Heart right ventricle (tissue), 16 donors: ENCODE results near the gene RC3H1. TPM values are rescaled to one million over a fixed set of nuclear protein-coding genes. Genes with fewer than 3 reads are reported as not detected.

Experiments
- ATAC-seq, 8 donors: fragments of 200-7000 bp; cut with Tn5 transposase; one replicate each; pipeline ENCODE4 v1.9.1; 2020; ENCODE audit warnings: mild to moderate bottlenecking in 8 of 8, moderate library complexity in 8 of 8, moderate number of reproducible peaks in 1 of 8
- DNase-seq, 2 donors: peaks; one replicate each; pipeline ENCODE4 v3.0.0-alpha.2; 2020
- H3K27ac ChIP-seq, 10 donors: fragments of 200-600 bp; sonication (generic) in 2 of 10; one replicate each; pipeline versions ENCODE4 v1.5.0 to v1.8.0; 2020 to 2022; ENCODE audit warnings: mild to moderate bottlenecking in 3 of 10
- H3K27me3 ChIP-seq, 7 donors: fragments of 200-600 bp; one replicate each; pipeline ENCODE4 v1.8.0; 2021 to 2022; ENCODE audit warnings: mild to moderate bottlenecking in 2 of 7
- H3K36me3 ChIP-seq, 9 donors: fragments of 200-600 bp; sonication (generic) in 1 of 9; one replicate each; pipeline versions ENCODE4 v1.5.0 to v1.8.0; 2020 to 2022; ENCODE audit warnings: mild to moderate bottlenecking in 2 of 9
- H3K4me1 ChIP-seq, 9 donors: fragments of 200-600 bp; sonication (generic) in 1 of 9; one replicate each; pipeline versions ENCODE4 v1.5.0 to v1.8.0; 2020 to 2022; ENCODE audit warnings: mild to moderate bottlenecking in 4 of 9
- H3K4me3 ChIP-seq, 10 donors: fragments of 200-600 bp; sonication (generic) in 2 of 10; one replicate each; pipeline versions ENCODE4 v1.5.0 to v1.8.0; 2020 to 2022; ENCODE audit warnings: mild to moderate bottlenecking in 7 of 10, moderate library complexity in 2 of 10
- H3K9me3 ChIP-seq, 11 donors: fragments of 200-600 bp in 10 of 11; sonication (generic) in 2 of 11; one replicate each; pipeline versions ENCODE4 v1.5.0 to v1.8.0; 2013 to 2022; ENCODE audit warnings: mild to moderate bottlenecking in 2 of 11, control low read depth in 1 of 11, moderate library complexity in 1 of 11
- WGBS, 2 donors: extraction: QIAGEN DNeasy Blood & Tissue Kit; methylation state at CpG; one replicate each; pipeline ENCODE4 v1.1.7; 2013; ENCODE audit warnings: inconsistent platforms in 1 of 2; 5-methylcytosine and 5-hydroxymethylcytosine counted together
- intact Hi-C, 10 donors: fragments of 100-400 bp; cut with DNase I; formaldehyde crosslinking; loops; one replicate each; pipeline versions ENCODE4 v1.11.1 to v1.14.2; 2022
- polyA plus RNA-seq, 2 donors: library from polyadenylated mRNA; stranded (reverse); fragments of 200-250 nt; gene quantifications; one replicate each; pipeline ENCODE4 v1.2.3, GENCODE V29; 2013
- total RNA-seq, 10 donors: library from RNA; stranded (reverse); fragmentation: NEBNext Ultra II Directional in 3 of 10; extraction: Animal tissue kit (Norgen Biotek cat#: 25700) in 3 of 10; gene quantifications; one replicate each; pipeline versions ENCODE4 v1.2.1 to v1.2.4, GENCODE V29; 2021 to 2023
- TF ChIP-seq, protein P1 (sequence below), 9 donors: fragments of 200-600 bp; sonication (generic) in 2 of 9; IDR thresholded peaks; one replicate each; pipeline versions ENCODE4 v1.5.0 to v1.8.0; 2021 to 2022; ENCODE audit warnings: antibody characterized with exemption in 9 of 9, mild to moderate bottlenecking in 5 of 9, moderate library complexity in 1 of 9
- donor health status: Arrhythmogenic right ventricular cardiomyopathy.
- donor health status: ischemic (EF 13 %, LVEDD 7.1; RV severe dilation, severe dysfunction).
- donor health status: healthy with polysubstance abuse.
- donor health status: DM: no; HTN: yes; CAD: no.
- donor health status: DM: no; HTN: no; CAD: no.
- donor health status: ischemic (EF 25% LVEDD 6.9; RV normal size, moderate dysfunction).
- donor health status: ischemic (EF 25% LVEDD 5.7; RV mildly dilated, moderate dysfunction).
- donor health status: healthy.
- donor health status: DM: yes; HTN: yes; CAD: no.
- donor health status: Ischemic cardiomyopathy.
- donor health status: ischemic (EF 35%, LVEDD 5.7; RV mildly dilated, moderate dysfunction).
- donor health status: nonischemic (EF 11% LVEDD 7.7; RV severe dilation, severe dysfunction).
- donor health status: DM: yes; HTN: yes; CAD: no.
- donor health status: PGD.
- donor health status: ischemic (EF 29% LVEDD 5.4; RV normal size, mild dysfunction).
- donor health status: nonischemic (EF 23%, LVEDD 6.1; RV moderate dilation, normal function).

Gene RC3H1
- total and polyA plus RNA-seq, 12 donors, result 1.7 to 26.5 (median 23.4) TPM

DNA sequence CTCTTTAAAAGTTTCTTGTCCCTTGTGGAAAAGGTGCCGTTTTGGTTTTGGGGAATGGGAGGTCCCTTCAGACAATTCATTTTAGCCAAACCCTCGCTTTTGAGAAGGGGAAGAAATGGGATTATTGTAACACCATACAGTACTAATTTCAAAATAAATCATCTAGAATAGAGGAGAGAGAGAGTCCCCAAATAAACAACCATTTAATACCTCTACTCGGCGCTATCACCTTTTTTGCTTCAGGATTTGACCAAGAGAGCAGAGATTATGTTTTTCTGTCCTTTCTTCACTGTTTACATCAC, 770 bp upstream of the RC3H1 start:
- intact Hi-C loops, result loop anchor here in 6 of 10 donors (2.0 to 10.0 kb wide), 7 partner anchors 132 to 974 kb away; partner anchors contain the start of genes RABGAP1L (in 5 of the 6), ZBTB37 (in 3 of the 6), GAS5 (in 2 of the 6) and CACYBP (in 1 of the 6)
- TF ChIP-seq, protein P1, sequence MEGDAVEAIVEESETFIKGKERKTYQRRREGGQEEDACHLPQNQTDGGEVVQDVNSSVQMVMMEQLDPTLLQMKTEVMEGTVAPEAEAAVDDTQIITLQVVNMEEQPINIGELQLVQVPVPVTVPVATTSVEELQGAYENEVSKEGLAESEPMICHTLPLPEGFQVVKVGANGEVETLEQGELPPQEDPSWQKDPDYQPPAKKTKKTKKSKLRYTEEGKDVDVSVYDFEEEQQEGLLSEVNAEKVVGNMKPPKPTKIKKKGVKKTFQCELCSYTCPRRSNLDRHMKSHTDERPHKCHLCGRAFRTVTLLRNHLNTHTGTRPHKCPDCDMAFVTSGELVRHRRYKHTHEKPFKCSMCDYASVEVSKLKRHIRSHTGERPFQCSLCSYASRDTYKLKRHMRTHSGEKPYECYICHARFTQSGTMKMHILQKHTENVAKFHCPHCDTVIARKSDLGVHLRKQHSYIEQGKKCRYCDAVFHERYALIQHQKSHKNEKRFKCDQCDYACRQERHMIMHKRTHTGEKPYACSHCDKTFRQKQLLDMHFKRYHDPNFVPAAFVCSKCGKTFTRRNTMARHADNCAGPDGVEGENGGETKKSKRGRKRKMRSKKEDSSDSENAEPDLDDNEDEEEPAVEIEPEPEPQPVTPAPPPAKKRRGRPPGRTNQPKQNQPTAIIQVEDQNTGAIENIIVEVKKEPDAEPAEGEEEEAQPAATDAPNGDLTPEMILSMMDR (IDR thresholded peaks at IDR 0.05), result no peak
- 46 to 47% methylated on average over 4 of the region's 4 CpGs for WGBS, 2 donors

DNA sequence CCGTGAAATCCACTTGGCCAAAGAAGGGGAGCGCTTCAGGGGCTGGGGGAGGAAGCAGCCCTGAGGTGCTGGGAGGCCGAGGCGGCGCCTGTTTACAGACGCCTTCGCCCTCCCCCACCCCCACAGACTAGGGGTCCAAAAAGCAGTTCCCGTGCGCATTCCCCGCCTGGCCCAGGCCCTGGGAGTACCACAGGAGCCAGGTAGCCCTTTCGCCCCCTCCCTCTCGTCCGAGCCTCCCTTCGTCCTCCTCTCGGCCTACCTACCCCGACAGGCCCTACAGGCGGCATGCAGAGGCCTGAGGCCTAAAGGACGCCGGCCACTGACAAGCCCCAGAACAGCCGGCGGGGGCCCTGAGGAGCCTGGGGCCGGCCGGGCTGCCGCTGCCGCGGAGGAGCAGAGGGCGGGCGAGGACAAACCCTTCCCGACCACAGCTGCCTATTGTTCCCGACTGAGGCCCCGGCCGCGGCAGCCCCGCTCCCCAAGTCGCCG, 522 bp downstream of the RC3H1 start:
- Histone ChIP-seq H3K27me3 (no peaks in the 10 kb centered on the region), H3K9me3 (no peaks in the 10 kb centered on the region), H3K4me3 (peak overlapping the region; percentile 59 to 94 (median 86)), H3K27ac (peak overlapping the region; percentile 82 to 99 (median 94)), H3K4me1 (peaks cover 8 to 62% (median 60%) of the 10 kb centered on the region in 9 donors), H3K36me3 (peaks cover 0 to 4% (median 0%) of the 10 kb centered on the region in 9 donors)
- ATAC-seq (peak; percentile 25 to 75 (median 55)), DNase-seq (peak in 1 of 2 donors; percentile 37)
- intact Hi-C loops, result loop anchor here in 6 of 10 donors (2.0 to 10.0 kb wide), 7 partner anchors 133 to 976 kb away; partner anchors contain the start of genes RABGAP1L (in 5 of the 6), ZBTB37 (in 3 of the 6), GAS5 (in 2 of the 6) and CACYBP (in 1 of the 6)
- 0% methylated on average over 36 of the region's 36 CpGs for WGBS, 2 donors
- TF ChIP-seq, protein P1 (IDR thresholded peaks at IDR 0.05), result no peak

More for the DNA sequence above, 770 bp upstream of the RC3H1 start:
- peak overlapping the region in 9 of 10 donors; percentile 69 to 94 (median 89) for H3K4me3 ChIP-seq
- DNase-seq (no peak), ATAC-seq (no peak)
- no peaks in the 10 kb centered on the region for H3K27me3 ChIP-seq
- H3K36me3 ChIP-seq, result peaks cover 0 to 4% (median 0%) of the 10 kb centered on the region in 9 donors
- H3K9me3 ChIP-seq, result no peaks in the 10 kb centered on the region
- H3K4me1 ChIP-seq, result peaks cover 7 to 53% (median 47%) of the 10 kb centered on the region in 9 donors
- peak overlapping the region; percentile 82 to 99 (median 94) for H3K27ac ChIP-seq

DNA sequence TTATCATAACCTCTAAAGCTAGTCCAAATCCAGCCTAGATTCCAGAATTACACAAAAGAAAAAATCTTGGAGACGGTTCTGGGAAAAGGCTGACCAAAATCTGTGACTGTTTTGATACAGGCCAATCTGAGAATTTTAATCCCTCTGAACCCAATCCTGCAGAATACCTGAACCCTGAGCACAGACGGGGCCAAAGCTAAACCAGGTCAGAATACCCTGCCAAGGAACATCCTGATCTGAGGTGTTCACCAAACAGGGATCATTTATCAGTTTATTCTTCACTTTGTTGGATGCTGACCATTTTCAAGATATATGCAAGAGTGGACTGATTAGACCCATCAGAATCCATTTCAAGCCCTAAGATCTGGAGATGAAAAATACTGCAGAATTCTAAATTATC, 3.6 kb downstream of the RC3H1 start:
- WGBS, 2 donors, result 53 to 56% methylated on average over 2 of the region's 2 CpGs
- Histone ChIP-seq H3K36me3 (peaks cover 0 to 4% (median 0%) of the 10 kb centered on the region in 9 donors), H3K9me3 (no peaks in the 10 kb centered on the region), H3K4me1 (peaks cover 8 to 87% (median 72%) of the 10 kb centered on the region in 9 donors), H3K27ac (no peak overlapping the region), H3K4me3 (no peak overlapping the region), H3K27me3 (no peaks in the 10 kb centered on the region)
- intact Hi-C loops, result no loop called here
- no peak for DNase-seq
- no peak for ATAC-seq
- TF ChIP-seq, protein P1 (IDR thresholded peaks at IDR 0.05), result no peak

DNA sequence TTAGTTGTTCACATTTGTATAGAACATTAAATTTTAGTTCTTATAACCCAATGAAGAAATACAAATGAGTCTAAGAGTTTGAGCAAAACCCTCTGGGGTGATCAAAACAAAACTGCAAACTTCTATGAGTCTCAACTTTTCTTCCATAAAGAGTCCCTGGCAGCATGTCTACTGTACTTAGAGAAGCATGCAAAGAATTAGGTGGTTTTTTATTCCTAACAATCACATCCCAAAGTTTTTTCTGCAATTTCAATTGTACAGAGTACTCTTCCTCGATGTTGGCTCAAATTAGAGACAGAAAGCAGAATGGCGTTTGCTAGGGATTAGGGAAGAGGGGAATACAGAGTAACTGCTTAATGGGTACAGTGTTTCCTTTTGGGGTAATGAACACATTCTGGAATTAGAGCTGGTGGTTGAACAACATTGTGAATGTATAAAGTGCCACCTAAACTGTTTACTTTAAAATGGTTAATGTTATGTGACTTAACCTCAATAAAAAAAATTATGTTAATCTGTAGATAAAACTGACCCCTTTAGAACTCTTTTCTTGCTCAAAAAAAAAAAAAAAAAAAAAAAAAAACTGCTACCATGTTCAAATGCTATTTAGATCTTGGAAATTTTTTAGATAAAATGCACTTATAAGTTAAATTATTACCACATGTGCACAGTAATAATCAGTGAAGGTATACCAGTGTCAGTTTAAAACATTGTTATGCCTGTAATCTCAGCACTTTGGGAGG, 4.8 kb downstream of the RC3H1 start:
- H3K36me3 ChIP-seq, result peaks cover 0 to 4% (median 0%) of the 10 kb centered on the region in 9 donors
- H3K27ac ChIP-seq, result no peak overlapping the region
- H3K9me3 ChIP-seq, result no peaks in the 10 kb centered on the region
- intact Hi-C loops, result no loop called here
- ATAC-seq, result no peak
- peak overlapping the region in 1 of 10 donors; percentile 11 for H3K4me3 ChIP-seq
- H3K27me3 ChIP-seq, result no peaks in the 10 kb centered on the region
- DNase-seq, result no peak
- TF ChIP-seq, protein P1 (IDR thresholded peaks at IDR 0.05), result no peak
- 34 to 52% methylated on average over 2 of the region's 2 CpGs for WGBS, 2 donors
- H3K4me1 ChIP-seq, result peaks cover 5 to 76% (median 62%) of the 10 kb centered on the region in 9 donors
